IPS-NIHi11 (cell line): ENCODE measurements around the gene BEST4.
"Not testable (repeated sequence)": the region's sequence is repeated elsewhere in the genome, so short reads cannot be mapped to it uniquely, and the experiment has no call there.

Source experiments
- DNase-seq: peaks from one replicate; pipeline ENCODE4 v3.0.0; 2012; ENCODE audit warnings: mixed read lengths, low spot score

Gene BEST4

DNA sequence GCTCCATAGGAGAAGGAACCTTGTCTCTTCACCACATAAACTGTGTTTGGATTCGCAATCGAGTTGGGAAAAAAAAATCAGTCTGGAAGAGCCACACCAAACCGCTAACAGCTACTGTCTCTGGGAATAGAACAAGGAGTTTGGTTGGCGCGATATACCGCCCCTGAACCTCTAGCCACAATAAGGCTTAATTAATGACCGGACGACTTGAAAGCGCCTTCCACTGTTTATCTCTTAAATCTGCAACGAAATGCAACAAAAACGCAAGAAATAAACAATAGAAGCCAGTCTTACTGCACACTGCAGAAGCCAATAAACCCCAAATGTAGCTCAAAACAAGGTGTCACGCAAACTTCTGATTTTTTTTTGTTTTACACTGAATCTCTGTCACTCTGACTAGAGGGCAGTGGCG, 31.2 kb upstream of the BEST4 start:
- no peak for DNase-seq

GRCh38 chr1:44817771-44818495, 30.0 kb upstream of the BEST4 start:
- no peak for DNase-seq

DNA sequence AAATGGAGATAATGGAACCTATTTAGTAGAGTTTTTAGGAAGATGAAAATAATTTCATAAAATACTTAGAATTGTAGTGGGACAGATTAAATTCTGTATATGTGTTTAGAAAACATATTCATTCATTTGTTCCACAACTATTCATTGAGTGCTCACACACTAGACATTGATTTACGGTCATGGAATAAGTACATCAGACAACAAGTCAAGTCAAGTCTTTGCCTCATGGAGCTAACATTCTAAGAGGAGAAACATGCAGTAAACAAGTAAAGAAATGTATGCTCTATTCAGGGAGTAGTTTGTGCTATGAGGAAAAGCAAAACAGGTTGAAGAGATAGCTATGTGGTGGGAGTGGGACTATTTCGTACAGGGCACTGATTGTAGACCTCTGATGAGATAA, 29.3 kb upstream of the BEST4 start:
- no peak for DNase-seq

DNA sequence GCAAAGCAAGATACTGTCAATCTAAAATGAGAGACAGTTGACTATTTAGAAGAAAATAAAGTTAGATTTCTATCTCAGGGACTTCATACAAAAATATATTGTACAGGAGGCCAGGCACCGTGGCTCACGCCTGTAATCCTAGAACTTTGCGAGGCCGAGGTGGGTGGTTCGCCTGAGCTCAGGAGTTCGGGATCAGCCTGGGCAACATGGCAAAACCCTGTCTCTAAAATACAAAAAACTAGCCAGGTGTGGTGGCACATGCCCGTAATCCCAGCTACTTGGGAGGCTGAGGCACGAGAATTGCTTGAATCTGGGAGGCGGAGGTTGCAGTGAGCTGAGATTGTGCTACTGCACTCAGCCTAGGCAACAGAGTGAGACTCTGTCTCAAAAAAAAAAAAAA, 28.0 kb upstream of the BEST4 start:
- DNase-seq: not testable (repeated sequence)

- DNase-seq: no peak
Measured at GRCh38 chr1:44812822-44813543, 25.0 kb upstream of the BEST4 start.

GRCh38 chr1:44811234-44811633, 23.3 kb upstream of the BEST4 start:
- DNase-seq: no peak

DNA sequence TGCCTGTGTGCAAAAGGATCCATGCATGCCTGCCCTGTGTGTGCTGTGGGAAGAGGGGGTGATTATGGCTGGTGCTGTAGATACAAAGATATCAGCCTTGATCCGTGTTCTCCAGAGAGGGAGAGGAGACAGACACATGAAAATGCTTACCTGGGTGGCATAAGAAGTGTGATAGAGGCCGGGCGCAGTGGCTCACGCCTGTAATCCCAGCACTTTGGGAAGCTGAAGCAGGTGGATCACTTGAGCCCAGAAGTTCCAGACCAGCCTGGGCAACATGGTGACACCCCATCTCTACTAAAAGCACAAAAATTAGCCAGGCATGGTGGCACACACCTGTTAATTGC, 22.8 kb upstream of the BEST4 start:
- not testable (repeated sequence) for DNase-seq

DNA sequence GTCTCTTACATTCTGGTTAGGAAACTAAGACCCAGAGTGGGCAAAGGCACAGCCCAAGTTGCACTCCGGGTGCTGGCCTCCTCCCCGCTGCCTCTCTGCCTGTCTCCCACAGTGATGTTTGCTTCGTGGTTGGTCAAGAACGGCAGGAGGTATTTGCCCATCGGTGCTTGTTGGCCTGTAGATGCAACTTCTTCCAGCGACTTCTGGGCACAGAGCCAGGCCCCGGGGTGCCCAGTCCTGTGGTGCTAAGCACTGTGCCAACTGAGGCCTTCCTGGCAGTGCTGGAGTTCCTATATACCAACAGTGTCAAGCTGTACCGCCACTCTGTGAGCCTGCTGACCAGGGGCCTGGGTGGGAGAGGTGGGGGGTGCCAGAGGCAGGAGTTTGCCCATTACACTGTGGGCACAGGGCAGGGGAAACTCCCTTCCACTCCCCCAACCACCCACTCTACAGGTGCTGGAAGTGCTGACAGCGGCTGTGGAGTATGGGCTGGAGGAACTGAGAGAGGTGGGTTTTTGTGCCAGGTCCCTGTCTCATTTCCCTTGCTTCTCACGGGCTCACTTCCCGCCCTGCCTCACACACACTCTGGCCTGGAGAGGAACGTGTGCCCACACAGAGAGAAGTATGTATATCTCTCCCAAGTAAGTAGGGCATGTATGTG, 22.3 kb upstream of the BEST4 start:
- DNase-seq: no peak

DNA sequence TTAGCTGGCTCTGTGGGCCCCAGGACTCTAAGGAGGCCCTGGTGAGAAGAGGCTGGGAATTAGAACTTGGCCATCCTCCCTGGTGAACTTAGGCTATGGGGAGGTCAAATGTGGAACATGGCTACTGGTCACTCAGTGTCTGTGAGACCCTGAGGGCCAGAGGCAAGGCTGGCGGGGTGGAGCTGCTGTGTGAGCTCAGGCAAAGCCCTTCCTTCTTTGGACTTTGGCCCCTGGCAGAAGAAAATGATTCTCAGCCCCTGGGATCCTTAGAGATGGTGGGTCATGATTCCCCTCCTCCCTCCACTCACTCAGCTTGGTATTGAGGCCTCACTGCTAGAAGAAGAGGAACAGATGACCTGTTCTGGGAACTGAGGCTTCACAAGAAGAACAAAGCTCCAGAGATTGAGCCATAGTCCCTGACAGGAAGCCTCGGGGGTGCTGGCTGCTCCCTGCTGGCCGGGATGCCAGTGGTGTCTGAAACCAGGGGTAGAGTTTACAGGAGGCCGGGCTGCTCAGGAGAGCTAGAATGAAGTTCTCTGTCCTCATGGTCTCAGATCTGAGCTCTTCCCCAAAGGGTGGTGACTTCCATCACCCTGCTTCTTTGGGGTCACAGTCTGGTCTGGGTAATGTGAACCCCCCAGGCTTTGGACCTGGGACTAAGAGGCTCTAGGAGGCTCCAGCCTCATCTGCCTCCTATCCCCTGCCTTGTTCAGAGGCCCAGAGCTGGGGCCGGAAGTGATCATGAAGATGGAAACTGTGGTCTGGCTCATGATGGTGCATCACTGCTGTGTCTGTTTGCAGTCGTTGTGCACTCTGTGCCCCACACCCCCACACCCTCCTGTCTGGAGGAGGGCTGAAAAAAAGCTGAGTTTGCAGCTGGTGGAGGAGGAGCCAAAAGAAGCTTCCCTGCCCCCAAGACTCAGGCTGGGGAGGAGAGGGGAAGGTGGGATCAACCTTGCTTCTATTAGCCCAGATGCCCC, 21.3 kb upstream of the BEST4 start:
- no peak for DNase-seq

DNA sequence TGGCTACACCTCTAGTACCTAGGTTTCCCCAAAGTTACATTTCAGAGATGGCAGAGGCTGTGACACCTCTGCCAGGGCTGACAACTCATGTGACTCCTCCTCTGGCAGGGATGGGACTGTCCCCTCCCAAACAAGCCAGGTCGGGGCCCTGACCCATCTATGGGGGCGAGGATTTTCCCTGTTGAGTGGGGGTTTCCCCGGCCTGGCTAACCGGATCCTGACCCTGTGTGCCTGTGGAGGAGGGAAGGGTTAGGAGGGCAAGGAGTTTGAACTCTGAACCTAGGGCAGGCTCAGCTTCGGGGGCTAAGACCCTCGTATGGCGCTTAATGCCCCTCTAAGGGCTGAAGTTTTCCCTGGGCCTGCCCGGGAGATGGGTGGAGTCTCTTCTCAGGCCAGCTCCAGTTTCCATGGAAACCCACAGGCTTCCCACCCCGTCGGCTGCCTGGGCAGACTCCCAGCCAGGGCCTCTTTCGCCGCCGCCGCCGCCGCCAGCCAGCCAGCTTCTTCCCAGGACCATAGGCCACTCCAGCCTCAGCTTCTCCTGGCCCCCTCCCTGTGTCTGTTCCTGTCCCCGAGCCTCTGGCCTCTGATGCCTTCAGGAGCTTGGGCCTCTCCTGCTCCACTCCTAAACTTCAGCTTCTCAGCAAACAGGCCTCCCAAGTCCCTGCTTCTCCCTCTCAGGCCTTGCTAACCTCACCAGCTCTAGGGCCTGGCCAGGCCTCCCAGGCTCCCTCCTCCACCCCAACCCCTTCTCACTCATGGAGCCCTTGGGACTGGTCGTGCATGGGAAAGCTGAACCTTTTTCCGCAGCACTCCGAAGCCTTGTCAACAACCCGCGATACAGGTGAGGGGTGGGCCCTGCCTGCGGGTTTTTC, 20.3 kb upstream of the BEST4 start, which contains the start of gene BTBD19:
BTBD19 (plus strand) TSS at position 461 of the 875 bp plus-strand sequence; CDS start at position 759, 298 bp downstream.
- peak; percentile 85 for DNase-seq

DNA sequence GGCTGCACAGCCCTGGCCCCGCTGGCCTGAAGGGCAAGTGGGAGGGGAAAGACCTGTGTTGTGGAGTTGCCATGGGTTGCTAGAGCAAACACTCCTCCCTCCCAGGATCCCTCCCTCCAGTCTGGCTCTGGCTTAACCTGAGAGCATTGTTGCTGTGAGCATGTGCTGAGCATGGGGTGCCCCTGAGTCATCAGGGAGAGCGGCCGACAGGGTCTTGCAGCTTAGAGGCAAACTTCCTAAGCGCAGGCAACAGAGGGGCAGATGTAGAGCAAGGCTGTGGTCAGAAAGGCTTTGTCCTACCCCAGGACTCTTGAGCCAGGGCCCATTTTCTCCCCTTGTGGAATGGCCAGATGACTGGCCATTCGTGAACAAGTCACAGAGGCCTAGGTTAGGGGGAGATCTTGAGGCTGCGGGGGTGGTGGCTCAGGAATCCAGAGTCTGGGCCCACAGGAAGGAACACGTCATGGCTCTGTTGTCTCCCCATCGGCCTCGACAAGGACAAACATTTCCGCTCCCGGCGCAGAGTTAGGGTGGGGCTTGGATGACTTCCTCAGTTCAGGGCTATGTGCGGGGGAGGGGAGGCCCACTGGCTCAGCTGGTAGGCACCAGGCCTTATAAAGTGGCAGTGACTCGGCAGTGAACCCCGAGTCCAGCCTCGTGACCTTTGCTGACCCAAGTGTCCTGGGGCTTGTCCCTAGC, 19.5 kb upstream of the BEST4 start:
- DNase-seq: peak; percentile 72

GRCh38 chr1:44806704-44807363, 18.9 kb upstream of the BEST4 start, which contains the start of gene DYNLT4:
Gene DYNLT4, minus strand, starts transcription at chr1:44807351. Its CDS starts 683 bp downstream, at chr1:44806668.
- no peak for DNase-seq

DNA sequence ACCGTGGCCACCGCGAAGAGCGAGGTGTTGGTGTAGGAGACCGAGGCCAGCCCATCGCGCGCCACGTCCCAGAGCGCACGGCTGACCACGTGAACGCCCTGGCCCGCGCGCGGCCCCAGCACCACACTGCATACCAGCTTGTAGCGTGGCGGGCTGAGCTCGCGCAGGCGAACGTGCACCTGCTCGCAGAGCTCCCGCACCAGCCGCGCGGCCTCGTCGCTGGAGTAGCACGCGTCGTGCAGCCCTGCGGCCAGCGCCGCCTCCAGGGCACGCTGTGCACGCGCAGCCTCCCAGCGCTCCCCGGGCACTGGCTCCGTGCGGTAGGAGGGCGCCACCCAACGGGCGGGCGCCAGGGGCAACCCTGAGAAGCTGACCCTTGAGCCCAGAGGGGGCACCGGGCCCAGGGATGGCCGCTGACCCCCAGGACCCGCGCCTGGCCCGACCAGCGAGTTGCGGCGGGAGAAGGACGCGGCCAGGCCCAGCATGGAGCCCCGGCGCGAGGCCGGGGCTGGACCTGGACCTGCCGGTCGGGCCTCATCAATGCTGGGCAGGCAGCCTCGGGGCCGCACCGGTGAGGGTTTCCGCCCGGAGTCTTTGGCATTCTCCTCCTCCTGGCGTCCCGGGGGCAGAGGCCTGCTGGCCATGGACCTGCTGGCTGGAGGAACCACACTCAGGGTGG, 18.2 kb upstream of the BEST4 start:
- DNase-seq: no peak

- DNase-seq: no peak
Measured at GRCh38 chr1:44805311-44806024, 17.5 kb upstream of the BEST4 start.

- no peak for DNase-seq
Measured at GRCh38 chr1:44803312-44804095, 15.5 kb upstream of the BEST4 start.

DNA sequence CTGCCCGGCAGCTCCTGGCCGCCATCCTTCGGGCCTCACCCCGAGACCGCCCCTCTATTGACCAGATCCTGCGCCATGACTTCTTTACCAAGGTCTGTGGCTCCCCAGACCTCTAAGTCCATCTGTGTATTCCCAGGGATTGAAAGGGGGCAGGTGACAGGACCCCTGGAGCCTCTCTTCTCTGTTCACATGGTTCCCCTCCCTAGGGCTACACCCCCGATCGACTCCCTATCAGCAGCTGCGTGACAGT, 15.0 kb upstream of the BEST4 start:
- DNase-seq: no peak

DNA sequence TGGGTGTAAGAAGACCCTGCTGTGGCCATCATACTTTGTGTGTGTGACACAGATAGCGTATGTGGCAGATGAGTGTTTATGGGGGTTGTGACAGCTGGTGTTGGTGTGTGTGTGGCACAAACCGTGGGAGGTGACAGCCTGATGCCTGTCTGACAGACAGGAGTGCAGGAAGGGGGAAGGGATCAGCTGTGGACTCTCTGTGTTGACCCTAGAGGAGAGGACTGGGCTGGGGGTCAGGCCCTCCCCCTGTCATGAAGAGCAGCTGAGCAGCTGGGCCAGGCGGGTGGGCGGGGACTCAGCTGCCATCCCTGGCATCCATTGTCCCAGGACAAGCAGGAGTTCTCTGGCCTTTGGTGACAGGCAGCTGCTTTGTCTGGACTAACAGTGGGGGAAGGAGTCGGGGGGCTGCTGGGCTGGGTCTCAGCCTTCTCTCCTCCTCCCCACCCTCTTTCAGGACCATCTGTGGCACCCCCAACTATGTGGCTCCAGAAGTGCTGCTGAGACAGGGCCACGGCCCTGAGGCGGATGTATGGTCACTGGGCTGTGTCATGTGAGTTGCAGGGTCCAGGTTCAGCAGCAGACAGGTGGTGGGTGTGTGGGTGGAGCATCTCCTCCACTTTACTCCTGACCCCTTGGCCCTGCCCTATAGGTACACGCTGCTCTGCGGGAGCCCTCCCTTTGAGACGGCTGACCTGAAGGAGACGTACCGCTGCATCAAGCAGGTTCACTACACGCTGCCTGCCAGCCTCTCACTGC, 14.5 kb upstream of the BEST4 start:
- no peak for DNase-seq
